ENCODE data around the gene SNRK.

SNRK gene

DNA sequence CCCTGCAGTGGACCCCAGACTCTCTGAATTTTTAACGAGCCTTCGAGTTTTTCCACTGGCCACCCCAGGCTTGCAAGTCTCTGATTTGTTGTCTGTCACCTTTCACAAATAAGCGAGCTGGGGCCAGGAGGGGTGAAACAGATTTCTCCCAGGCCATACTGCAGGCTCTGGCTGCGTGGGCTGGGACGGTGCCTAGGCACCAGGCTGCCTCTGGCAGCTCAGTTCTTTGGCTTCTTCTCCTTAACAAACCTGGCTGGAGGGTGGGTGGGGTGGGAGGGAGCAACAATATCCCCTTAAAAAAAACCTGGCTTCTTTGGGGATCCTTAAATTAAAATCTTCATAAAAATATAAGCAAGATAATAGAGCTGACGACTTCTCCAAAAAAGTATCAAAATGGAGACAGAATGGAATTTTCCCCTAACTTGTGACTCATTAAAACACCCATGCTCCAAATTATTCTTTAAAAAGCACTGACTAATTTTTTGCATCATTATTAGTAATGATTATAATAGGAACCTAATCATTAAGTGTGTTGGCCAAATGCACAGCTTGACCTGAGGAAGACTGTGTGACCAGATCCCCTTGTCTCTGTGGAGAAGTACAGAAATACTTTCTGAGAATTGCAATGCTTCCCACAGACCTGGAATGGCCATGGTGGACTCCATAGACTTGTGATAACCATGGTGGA is 84.1 kb downstream of the SNRK start:
- no peak for DNase-seq

- DNase-seq, result no peak
Measured at GRCh38 chr3:43371494-43371893, 85.2 kb downstream of the SNRK start.

- DNase-seq, result no peak
Measured at GRCh38 chr3:43372007-43372740, 85.8 kb downstream of the SNRK start.

DNA sequence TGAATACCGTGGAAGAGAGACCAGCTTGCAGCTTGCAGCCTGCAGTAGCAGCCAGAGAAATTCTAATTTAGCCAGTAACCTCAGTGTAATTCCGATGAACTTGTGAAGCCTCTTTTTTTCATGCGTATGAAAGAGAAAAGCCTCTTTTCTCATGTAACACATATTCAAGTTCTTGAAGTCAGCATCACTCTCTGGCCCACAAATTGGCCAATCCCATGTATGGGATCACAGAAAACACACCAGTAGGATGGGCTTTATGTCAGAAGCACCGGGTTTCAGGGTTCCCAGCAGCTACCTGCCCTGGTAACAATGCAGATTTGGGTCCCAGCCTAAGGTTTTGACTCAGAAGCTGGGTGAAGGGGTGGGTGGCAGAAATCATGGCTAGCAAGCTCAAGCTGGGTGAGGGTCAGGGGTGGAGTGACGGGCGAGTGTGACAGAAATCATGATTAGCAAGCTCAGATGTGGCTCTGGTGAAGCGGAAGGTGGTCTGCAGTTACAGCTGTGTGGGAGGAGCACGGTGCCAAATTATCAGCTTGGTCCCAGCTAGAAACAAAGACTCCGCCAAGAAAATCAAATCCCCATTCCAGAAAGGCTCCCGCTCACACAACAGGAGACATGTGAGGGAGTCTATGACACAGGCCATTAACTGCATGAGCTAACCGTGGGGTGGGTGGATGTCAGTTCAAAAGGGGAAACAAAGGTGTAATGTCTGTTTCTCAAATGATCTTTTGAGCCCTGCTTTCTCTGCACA is 86.6 kb downstream of the SNRK start:
- DNase-seq, result no peak

DNA sequence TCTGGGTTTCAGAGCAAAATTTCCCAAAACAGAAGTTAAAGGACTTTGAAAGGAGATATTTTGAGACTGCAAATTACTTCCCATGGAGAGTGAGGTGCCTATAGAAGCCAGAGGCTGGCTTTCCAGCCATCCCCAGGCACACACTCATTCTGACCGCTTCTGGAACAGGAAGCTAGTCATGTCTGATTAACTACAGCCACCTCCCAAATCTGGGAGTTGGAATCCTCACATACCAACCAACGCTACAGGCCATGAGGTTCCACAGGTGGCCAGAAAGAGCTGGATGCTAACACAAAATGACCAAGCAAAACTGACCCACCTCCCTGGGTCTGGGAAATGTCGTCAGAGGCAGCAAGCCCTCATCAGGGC is 87.2 kb downstream of the SNRK start:
- DNase-seq, result no peak

- no peak for DNase-seq
Measured at GRCh38 chr3:43378066-43378935, 92.0 kb downstream of the SNRK start.

- no peak for DNase-seq
Measured at GRCh38 chr3:43379343-43379742, 93.0 kb downstream of the SNRK start.

DNA sequence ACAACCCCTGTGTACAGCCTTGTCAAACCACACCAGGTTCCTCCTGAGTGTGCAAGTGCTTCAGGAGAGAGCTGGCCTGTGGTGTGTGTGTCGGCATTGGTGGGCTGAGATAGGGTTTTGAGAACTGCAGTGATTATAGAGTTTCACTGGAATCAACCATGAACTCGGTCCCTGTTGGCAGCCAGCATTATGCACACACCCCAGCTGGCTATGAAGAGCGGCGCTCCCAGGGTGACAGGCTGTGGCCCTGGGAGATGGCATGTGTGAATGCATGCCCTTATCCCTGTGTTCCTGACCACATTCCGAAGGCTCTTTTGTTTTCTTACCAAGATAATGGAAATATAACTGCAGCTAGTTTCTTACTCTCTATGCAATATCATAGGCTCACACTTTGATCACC is 101.8 kb downstream of the SNRK start:
- no peak for DNase-seq

GRCh38 chr3:43388915-43389314 is 102.6 kb downstream of the SNRK start:
- DNase-seq, result no peak

GRCh38 chr3:43389388-43390254 is 103.3 kb downstream of the SNRK start:
- DNase-seq, result peak in 2 of 56 donors; percentile 14 to 24

DNA sequence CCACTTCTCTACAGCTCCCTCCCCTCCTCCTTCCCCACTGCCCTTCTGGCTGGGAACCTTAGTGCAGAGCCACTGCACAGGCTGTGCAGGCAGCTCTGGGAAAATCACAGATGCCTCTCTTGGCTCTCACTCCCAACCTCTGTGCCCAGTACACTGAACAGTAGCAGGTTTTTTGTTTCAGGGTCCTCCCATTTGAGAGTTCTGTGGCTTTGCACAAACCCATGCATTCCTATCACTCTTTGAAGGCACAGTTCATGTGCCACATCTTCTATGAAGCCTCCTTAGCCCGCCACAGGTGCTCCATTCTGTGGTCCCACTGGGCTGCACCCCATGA is 103.9 kb downstream of the SNRK start:
- no peak for DNase-seq

DNA sequence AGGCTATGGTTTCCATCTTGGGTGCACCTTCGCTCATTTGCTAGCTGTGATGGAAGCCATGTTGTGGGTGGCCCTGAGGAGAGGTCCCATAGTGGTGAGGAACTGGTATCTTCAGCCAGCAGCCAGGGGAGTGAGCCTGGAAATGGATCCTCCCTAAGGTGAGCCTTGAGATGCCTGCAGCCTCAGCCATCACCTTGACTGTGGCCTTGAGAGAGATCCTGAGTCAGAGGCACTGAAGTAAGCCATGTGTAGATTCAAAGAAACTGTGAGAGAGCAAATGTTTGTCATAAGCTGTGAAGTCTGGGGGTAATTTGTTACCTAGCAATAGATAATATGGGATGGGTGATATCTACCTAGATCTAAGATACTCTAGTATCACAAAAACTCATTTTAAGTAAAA is 105.3 kb downstream of the SNRK start:
- DNase-seq, result no peak

GRCh38 chr3:43394041-43394554 is 107.8 kb downstream of the SNRK start:
- no peak for DNase-seq

DNA sequence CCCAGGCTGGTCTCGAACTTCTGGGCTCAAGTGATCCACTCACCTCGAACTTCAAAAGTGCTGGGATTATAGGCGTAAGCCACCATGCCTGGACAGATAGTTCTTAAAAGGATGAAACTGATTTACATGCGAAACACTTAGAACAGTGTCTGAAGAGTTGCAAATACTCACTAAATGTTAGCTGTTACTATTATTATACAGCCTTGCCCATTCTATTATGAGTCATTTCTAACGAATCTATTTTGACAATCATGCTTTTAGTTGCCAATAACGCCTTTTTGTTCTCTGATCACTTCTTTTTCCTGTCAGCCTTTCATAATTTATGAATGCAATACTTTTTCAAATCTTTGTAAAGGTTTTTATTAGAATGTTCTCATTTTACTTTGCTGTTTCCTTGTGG is 112.7 kb downstream of the SNRK start:
- no peak for DNase-seq

DNA sequence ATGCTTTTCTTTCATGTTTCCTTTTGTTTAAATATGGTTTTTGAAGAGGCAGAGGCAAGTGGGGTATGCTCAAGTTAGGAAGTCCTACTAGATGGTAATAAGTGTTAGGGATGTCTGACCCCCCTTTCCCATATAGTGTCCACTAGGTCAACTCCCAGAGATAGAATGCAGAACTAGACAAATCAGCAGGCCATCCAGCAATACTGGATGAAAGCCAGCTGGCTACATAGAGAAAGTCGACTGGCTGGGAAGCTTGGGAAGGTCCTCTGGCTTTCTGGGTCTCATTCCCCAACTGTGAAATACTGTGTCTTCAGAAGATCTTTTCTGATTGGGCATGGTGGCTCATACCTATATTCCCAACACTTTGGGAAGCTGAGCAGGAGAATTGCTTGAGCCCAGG is 113.8 kb downstream of the SNRK start:
- no peak for DNase-seq
